GM03348 (cell line): ENCODE data around the gene NLRP8.
"Not testable (repeated sequence)": the region's sequence is repeated elsewhere in the genome, so short reads cannot be mapped to it uniquely, and the experiment has no call there.

Experiments
- DNase-seq: peaks from one replicate; pipeline ENCODE4 v3.0.0; 2012; ENCODE audit warnings: low spot score

The NLRP8 gene

DNA sequence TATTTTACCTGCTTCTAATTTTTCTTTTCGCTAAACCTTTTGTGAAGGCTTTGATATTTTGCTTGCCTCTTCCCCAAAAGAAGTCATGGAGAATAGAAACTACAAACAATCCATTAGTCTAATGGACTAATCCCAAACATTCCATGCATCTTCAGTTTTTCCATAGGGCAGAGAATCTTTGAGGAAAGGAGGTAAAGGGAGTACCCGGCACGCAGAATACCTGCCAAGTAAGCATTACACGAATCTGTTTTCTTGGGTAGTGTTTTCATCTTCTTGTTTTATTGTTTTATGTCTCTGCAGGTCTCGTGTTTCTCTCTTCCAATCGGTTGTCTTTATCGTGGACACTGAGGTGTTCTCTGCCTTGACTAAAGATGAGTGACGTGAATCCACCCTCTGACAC is at the start of gene NLRP8:
Gene NLRP8 (plus strand): TSS at position 301 of the 400 bp plus-strand sequence.
- DNase-seq, result no peak

DNA sequence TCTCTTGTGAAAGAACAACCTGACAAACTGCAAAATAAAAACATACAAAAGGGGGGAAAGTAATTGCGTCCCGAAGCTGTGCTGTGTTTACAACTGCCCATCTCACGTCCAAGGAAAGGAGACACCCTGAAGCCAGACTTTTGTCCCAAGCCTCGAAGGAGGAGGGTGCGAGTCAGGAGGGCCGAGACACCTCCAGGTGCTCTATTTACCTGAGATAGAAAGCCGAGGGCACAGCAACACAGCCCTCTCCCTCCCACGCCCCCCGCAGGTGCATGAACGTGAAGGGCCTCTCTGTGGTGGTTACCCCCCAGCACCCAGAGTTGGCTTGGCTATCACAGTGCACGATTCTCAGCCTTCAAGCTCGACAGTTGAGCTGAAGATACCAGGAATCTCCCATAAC is 48.7 kb upstream of the NLRP8 start:
- no peak for DNase-seq

DNA sequence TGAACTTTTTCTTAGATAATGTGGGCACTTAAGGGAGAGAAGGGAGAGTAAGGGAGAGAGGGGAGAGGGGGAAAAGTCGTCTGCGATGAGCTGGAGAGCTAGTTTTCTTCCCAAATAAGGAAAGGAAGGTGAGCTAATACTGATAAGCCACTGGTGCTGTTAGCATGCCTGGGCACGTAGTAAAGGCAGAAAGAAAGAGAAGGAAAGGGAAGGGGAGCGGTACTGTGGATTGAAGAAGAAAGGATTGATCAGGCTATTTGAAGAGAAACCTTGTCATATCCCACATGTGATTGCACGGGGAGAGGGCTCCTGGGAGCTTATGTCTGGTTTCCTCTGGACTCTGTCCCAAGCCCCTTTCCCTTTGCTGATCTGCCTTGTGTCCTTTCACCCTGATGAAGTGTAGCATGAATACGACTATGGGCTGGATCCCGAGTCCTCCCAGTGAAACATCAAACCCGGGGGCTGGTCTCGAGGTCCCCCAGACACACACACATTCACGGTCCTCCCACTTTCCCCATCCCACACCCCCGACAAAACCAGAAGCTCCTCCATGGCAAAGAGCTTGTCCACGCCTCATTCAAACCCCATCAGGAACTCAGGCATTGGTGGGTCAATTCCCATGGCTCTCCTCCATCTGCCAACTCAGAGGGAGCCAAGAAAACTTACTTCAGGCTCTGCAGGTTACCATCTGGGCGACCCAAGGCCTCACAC is 46.1 kb upstream of the NLRP8 start:
- DNase-seq, result no peak

DNA sequence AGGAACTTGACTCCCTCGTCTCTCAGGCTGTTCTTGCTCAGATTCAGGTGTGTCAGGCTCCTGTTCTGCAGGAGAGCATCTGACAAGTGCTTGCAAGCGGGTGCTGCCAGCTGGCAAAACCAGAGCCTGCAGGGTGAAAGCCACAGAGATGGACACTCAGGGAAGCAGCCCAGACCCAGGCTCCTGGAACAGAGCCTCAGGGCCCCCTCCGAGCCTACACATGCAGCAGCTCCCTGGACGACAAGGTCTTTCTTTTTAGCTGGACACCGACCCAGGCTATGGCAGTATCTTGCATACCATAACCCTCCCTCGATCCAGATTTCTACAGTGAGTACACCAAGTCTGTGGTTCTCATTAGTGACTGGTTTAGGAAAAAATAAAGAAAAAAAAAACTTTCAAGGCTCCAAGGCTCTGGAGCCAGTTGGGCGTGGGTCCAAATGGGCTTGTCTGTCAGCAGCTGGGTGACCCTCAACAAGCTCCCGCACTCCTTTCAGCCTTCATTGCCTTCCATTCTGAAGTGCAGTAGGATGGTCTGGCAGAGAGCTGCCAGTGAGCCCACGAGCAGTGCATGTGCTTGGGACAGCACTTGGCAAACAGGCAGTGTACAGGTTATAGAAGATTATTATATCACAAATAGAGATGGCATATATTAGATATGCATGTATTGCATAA is 45.4 kb upstream of the NLRP8 start:
- no peak for DNase-seq

DNA sequence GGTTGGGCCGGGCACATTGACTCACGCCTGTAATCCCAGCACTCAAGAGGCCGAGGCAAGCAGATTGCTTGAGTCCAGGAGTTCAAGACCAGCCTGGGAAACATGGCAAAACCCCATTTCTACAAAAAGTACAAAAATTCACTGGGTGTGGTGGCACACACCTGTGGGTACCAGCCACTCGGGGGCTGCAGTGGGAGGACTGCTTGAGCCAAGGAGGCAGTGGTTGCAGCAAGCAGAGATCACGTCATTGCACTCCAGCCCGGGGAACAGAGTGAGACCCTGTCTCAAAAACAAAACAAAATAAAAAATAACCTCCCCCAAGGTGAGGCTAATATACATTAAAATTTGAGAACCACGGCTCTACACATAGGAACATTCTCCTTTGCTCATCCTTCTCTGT is 40.3 kb upstream of the NLRP8 start:
- no peak for DNase-seq

DNA sequence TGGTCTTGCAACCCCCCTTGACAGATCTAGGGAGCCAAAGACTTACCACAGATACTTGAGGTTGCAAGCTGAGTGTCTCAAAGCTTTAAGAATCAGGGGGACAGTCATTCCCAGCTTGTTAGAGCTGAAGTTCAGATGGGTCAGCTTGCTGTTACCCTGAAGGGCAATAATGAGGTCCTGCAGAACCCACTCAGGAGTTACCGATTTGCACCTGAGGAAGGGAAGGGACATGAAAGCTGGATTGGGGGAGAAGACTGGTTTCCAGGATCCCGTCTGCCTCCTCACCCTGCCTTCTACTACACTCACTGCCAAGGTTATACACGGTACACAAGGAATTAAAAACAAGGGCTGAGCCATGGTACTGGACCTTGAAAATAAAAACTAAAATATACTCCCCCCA is 39.9 kb upstream of the NLRP8 start:
- DNase-seq, result no peak

DNA sequence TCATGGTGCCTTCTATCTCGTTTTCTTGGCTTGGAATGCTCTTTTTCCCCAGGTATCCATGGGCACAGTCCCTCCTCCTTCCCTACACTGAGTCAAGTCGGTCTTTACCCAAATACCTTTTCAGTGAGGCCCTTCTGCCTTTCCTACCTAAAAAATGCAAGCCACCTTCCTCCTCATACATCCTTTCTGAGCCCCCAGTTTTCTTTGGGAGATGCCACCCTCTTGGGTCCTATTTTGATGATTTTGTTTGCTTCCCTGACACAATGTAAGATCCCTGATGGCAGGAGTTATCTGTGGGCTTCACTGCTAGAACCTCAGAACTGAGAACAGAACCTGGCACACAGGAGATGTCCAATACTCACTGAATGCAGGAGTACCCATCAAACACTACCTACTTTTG is 37.8 kb upstream of the NLRP8 start:
- no peak for DNase-seq

DNA sequence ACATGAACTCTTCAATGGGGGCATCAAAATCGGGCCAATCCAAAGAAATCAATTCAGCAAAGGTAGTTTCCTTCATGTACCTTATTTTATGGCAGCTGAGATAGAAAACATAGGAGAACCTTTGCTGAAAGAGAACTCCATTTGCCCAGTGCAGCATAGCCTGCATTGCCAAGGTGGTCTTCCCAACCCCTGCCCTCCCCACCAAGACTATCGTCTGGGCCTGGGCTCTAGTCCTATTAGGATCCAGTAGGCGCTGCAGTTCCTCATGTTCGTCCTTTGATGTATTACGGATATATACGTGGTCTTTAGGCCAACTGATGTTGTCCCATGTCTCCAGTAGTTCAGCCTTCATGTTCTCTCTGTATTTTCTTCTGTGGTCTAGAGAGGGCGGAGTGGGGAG is 34.7 kb upstream of the NLRP8 start:
- no peak for DNase-seq

DNA sequence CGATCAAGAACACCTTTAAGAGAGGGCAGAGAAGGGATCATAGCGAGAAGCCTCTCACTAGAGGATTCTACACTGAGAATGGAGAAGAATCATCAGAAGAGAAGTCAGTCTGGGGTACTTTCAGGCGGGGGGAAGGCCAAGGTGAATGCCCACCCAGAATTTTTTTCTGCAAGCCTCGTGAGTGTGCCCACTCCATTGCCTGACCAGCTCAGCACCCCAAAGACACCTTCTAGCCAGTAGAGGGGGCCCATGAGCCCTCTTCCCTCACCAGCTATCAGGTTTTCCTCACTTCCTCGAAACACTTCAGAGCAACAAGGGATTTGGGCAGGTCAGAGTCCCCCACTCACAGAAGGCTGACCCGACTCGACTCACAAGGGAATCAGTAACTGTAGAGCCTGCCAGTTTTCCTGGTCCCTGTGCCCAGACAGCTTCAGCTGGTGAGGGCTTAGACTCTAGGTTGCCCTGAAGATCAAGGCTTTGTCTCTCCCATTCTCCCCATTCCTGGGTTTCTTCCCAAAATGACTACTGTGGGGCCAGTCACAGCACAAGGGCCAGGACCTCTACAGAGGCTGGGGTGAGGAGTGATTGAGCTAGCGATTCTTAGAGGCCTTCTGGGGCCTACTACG is 33.9 kb upstream of the NLRP8 start:
- no peak for DNase-seq

DNA sequence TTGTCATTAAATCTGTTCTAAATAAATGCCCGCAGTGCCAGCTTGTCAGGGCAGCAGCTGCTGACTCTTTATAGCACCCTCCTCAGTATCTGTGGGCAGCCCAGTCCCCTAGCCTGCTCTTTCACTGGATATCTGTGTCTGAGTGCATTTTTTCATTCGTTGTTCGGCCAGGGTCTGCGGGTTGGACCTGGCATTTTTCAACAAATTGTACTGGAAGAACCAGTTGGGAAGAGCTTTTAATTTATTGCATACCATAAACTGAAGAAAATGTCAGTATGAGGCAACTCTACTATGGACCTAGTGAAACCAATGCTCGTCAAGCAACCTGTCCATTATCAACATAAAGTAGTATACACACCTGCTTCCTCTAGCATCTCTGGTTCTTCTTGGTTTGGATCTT is 24.1 kb upstream of the NLRP8 start:
- no peak for DNase-seq

DNA sequence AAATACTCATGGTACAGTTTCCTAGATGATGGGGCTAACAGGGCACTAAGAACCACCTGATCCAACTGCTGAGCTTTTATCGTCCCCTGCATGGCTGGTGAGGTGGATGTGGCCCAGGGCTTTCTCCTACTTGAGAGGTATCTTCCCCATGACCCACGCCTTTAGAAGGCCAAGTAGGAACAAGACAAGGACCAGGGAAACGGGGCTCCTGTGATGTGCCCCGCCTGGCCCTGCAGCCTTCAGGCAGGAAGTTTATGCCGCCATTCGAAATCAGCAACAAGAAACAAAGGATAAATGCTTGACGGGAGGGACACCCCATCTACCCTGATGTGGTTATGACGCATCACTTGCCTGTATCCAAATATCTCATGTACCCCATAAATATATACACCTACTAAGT is 19.6 kb upstream of the NLRP8 start:
- DNase-seq, result no peak

DNA sequence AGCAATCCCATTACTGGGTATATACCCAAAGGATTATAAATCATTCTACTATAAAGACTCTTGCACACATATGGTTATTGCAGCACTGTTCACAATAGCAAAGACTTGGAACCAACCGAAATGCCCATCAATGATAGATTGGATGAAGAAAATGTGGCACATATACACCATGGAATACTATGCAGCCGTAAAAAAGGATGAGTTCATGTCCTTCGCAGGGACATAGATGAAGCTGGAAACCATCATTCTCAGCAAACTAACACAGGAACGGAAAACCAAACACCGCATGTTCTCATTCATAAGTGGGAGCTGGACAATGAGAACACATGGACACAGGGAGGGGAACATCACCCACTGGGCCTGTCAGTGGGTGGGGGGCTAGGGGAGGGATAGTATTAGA is 18.4 kb upstream of the NLRP8 start:
- DNase-seq, result not testable (repeated sequence)

DNA sequence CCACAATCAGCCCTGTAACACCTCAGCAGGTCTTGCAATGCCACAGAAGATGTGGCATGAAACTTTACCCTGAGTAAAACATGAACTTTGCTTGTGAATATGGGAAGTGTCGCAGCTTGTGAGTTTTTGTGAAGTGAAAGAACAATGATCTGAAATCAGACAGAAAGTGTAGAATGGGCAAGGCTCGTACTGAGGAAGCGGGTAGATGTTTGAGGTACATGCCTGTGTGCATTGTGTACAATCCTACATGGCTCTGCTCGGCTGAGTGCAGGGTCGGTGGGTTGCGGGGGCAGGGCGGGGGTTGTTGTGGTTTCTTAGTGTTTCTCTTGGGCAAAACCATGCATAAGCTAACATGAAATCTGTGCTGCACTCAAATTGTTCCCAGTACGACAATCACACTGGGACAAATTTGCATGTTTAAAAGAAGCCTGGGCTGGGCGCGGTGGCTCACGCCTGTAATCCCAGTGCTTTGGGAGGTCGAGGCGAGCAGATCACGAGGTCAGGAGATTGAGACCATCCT is 16.6 kb upstream of the NLRP8 start:
- DNase-seq, result no peak

DNA sequence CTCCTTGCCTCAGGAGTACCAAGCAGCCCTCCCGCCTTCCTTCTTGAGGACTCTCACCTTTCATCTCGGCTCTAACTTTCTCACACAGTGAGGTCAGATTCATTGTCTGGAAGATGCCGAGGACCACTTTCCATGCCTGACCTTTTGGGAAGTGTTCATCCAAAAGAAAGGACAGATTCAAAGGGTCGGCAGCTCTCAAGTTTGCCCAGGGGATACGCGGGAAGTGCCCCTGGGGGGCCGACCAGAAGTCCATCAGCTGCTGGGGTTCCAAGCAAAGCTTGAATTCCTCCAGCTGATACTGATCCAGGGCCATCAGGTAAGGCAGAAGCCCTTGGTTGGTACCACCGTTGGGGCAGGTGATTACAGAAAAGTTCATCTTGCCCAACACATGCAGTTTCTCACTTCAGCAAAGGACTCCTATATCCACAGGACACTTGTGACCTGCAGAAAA is 15.7 kb upstream of the NLRP8 start, which contains the start of gene NLRP13:
Gene NLRP13 (minus strand): TSS at position 401 of the 451 bp plus-strand sequence. CDS start 25 bp downstream, at position 376.
- no peak for DNase-seq

DNA sequence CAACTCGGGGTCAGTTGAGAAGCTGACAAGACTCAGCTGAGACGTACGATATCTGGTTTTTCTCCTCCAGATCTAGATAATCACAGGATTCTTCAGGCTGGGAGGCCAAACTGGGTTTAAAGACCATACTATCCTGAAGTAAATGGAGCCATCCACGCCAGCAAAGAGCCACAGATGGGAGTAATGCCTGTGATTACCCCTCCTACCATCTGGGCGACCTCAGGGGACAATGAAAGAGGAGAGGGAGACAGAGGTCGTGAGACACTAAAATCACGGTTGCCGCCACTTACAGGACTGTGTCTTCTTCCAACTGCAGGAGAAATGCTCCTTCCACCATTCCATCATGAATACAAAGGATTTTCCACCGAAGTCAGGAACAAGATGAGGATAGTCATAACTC is 12.4 kb upstream of the NLRP8 start:
- no peak for DNase-seq

DNA sequence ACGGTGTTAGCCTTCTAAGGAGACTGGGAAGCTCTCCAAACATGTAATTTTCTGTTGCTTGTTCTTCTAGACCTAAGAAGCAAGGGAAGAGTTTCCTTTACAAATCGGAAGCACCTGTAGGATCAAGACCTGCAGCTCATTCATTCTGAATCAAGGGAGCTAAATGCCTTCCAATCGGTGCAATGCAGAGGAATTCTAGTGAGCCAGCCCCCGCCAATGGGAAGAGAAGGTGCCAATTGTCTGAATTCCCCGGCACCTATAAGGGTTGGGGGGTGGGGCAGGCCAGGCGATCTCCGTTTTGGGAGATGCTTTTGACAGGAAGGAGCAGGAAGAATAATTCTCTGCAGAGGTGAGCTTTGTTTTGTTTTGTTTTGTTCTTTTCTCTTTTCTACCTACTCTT is 8.4 kb upstream of the NLRP8 start:
- no peak for DNase-seq

DNA sequence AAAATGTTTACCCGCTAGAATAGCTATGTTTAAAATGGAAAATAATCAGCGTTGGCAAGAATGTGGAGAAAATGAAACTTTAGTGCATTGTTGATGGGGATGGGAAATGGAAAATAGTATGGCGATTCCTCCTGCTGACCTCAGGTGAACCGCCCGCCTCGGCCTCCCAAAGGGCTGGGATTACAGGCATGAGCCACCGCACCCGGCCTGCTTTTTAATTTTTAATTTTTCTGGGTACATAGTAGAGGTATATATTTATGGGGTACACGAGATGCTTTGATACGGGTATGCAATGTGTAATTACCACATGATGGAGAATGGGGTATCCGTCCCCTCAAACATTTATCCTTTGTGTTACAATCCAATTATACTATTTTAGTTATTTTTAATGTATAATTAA is 7.3 kb upstream of the NLRP8 start:
- no peak for DNase-seq

DNA sequence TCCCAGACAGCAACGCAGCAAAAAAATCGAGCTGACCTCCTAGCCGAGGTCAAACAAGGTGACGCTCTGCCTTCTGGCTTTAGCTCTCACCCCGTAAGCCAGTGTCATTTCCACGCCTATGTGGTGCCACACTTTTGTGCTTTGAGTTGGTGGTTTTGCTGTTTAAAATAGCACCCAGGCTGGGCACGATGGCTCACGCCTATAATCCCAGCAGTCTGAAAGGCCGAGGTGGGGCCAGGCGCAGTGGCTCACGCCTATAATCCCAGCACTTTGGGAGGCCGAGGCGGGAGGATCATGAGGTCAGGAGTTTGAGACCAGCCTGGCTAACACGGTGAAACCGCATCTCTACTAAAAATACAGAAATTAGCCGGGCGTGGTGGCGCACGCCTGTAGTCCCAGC is 2.9 kb downstream of the NLRP8 start:
- DNase-seq, result not testable (repeated sequence)

DNA sequence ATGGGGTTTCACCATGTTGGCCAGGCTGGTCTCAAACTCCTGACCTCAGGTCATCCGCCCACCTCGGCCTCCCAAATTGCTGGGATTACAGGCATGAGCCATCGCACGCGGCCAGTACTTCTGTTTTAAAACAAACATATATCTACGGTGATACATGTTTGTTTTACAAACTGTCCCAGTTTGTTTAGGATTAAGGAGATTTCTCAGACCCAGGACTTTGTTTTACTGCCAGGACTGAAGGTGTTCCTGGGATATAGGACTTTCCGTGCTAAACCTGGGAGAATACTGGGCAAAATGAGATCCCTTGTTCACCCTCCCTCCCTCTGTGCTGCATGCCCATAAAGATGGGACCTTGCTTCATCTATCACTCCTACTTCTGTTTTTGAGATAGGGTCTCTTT is 8.8 kb downstream of the NLRP8 start:
- no peak for DNase-seq

DNA sequence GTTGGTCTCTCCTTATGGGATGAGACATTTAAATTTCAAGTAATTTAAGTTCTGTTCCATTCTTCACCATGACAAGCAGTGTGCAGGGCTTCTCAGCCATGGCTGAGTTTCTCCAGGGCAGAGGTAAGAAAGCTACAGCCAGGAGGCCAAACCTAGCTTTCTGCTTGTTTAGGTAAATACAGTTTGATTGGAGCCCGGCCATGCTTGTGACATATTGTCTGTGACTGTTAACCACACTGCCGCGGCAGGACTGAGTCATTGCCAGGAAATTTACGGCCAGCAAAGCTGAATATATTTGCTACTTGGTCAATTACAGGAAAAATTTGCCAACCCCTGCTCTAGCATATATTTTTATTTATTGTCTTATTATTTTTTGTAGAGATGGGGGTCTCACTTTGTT is 10.7 kb downstream of the NLRP8 start:
- no peak for DNase-seq

DNA sequence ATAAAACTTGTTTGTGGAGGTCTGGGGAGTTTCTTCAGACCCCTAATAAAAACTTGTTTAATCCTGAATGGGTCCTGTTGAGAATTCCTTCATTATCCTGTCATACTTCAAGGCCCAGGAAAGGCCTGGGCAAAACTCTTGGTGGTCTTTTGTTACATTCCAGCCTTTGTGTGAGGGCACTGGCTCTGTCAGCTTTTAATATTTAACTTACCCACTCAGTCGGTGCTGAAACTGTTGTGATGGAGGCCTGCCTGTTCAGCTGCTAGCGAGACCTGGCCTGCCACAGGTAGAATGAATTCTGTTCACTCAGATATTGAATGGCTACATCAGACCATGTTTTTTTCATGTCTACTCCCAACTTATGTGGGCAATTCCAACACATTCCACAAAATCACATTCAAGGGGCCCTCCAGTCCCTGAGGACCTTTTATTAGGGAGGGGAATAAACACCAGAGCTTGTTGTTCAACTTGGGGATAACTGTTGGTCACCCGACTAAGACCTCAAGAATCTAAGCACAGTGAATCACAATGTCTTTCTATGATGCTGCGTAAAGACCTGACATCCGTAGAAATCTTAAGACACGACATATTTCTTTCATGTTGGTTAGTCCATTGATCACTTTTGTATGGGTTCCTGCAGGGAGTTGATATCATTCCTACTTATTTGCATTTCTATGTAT is 12.5 kb downstream of the NLRP8 start:
- DNase-seq, result no peak

DNA sequence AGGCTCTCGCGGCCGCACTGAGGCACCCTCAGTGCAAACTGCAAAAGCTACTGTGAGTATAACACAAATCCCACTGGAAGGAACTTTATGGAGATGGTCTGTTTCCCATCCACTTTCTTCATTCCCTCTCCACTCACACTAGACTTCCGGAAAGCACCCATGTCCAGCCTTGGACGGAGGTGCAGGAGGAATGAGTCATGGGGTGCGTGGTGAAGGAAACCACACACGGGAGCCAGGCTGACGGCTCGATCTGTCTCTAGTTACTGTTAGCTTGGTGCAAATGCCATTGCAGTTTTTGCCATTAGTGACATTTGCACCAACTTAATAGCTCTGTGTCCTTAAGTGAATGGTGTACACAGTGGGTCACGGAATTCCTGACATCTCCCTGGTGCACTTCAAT is 14.6 kb downstream of the NLRP8 start:
- no peak for DNase-seq

DNA sequence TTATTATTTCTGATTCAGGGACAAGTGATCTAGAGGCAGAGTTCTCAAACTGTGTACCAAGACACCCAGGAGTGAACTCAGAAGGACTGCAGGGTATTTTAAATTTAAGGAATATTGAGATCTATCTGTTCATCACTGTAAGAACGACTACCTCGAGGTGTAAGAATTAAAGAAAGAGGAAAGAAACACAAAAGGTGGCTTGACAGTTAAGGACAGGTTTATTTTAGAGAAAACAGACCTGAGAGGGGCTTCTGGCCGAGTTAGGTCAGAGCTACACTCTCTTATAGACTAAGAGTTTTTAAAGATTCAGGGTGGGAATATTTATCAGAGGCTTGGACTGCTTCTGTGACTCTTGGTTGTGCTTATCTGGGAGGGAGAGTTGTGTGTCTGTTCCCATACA is 26.4 kb downstream of the NLRP8 start:
- no peak for DNase-seq
